Measurements from ENCODE around the gene ARCN1. TPM values are rescaled to one million over a fixed set of nuclear protein-coding genes. Genes with fewer than 3 reads are reported as not detected.
A peak's percentile ranks its signal among the peaks of the same experiment; 100 is the strongest.

Gene ARCN1
- total RNA-seq, 1 donor, result 27.5 TPM

DNA sequence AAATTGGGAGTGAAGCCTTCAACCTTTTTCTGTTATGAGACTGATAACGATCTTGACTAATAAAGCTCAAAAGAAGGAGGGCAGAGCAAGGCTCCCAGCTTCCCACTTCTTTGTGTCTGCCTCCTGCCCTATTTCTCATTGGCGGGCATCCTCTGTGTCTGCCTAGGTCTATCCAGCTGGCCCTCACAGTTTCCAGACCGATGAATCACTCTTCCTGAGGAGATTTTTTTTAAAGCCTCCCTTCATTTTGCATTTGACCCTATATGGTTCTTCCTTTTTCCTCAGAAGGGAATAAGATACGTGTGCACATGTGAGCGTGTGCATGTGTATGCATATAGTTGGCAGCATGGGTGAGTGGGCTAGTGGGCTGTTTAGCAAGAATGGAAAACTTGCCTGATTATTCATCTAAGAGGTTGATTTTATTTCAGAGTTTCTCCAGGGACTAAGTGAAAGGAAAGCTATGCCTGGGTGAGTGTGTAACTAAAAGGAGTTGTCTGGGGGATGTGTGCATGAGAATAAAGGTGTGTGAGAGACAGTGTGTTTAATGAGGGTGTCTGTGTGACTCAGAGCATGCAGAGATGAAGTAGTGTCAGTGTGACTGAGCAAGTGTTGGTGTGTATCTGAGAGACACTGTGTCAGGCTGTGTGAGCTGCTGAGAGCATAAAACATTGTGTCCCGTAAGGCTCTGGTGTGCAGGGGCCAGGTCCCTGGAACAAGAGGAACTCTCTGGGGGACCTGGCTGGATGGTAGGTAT, 47.4 kb downstream of the ARCN1 start:
- DNase-seq (ENCODE audit: low read depth in 2 of 3, low spot score in 2 of 3), result peak in 1 of 3 donors; percentile 36

DNA sequence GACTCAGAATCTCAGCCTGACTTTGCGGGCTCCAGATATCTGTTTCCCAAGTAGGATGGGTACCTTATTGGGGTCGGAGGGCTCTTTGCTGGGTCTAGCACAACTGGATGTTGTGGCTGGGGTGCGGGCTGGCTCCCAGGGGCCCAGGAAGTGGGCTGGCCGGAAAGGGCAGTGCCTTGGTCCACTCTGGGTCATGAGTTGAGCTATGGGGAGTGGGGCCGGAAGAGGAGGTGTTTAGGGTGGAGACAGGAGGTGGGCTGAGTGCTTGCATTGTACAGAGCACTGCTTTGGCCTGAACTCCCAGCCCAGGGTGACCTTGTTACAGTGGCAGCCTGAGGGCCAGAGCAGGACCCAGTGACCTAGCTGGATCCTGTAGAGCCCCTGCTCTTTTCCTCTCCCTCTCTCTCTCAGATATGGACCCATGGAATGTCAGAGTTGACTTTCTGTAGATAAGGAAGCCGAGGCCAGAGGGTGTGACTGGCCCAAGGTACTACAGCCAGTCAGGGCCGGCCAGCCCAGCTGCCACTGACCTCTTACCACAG, 48.4 kb downstream of the ARCN1 start:
- DNase-seq (ENCODE audit: low read depth in 2 of 3, low spot score in 2 of 3), result no peak

DNA sequence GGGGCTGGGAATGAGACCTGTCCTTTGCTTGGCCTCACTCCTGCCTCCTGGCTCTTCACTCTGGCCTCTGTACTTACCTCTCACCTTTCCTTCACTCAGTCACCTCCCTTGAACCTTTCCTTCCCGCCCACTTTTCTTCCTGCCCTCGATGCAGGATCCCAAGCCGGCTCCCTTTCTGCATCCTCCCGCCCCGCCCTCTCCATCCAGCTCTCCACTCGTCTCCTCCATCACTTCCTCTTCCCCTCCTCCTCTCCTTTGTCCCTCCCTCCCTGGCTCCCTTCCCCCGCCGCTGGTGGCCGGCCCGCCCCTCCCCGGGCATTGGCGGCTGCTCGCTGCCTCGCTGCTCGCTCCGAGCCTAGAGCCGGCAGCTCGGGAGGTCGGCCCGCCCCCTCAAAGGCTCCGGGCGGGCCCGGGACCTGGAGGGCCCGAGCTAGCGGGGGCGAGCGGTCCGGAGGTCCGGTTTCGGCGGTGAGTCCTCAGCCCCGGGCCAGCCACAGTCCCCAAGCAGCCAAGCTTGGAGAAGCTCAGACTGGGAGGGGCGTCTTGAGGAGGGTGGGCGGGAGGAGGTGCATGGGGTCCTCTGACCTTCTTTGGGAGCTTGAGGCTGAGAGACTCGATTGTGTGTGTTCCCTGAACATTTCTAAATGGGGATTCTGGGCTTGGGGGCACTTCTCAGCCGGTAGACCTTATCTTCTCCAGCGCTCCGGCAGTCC, 49.0 kb downstream of the ARCN1 start:
- peak in 1 of 3 donors; percentile 57 for DNase-seq (ENCODE audit: low read depth in 2 of 3, low spot score in 2 of 3)

DNA sequence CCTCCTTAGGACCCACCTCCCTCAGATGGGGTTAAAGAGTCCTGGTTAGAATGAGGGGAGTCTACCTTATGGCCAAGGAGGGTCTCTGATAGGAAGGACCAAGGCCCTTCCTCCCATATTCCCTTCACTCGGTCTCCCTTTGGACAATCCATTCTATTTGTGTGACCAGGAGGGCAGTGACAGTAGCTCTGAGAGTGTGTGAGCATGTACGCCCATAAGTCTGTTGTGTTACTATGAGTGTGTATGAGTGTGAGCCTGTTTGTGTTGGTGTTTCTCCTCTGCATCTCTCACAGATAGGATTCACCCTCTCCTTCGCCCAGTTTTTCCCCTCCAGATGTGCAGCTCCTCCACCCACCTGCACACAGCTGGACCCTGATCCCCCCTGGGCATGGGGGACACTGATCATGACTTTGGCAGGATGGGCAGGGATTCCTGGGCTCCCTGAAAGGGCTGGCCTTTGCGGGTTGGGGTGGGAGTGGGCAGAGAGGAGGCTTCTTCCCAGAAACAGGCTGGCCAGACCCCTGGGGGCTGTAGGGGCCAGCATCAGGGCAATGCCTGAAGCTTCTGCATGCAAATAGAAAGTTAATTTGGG, 49.7 kb downstream of the ARCN1 start:
- DNase-seq (ENCODE audit: low read depth in 2 of 3, low spot score in 2 of 3), result no peak

DNA sequence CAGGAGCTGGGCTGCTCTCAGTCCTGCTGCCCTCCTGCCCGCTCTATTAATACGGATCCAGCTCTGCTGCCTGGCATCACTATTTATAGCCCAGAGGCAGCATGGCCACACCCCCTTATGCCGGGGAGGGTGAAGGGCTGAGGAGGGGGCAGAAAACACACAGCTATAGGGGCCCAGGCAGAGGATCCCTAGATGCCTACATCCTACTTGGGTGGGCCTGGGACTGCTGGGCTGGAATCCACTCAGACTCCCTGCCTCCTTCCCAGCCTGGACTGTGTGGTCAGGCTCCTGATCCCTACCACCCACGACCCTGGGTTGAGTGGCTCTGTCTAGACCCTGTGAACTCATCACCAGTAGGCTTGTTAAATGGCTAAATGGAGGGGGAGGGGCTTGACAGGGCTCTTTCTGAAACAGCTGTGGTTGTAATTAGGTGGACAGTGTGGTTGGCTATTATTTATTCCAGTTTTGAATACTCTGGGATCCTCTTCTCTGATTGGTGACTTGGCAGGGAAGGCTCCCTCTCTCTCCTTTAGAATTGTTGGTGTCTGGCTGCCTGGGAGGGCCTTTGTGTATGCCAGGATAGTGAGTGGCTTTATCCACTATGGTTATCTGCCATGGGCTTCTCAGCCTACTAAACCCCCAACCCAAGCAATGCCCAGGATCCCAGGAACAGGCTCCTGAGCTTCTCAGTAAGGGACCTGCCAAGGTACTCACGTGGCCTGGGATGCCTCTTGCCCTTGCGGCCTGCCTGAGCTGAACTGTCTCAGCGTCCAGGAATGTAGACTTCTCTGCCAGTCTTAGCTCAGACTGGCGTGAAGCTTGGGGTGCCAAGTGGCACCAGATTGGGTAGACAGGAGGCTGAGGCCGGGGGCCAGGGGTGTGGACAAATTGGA, 50.4 kb downstream of the ARCN1 start:
- DNase-seq (ENCODE audit: low read depth in 2 of 3, low spot score in 2 of 3), result no peak

DNA sequence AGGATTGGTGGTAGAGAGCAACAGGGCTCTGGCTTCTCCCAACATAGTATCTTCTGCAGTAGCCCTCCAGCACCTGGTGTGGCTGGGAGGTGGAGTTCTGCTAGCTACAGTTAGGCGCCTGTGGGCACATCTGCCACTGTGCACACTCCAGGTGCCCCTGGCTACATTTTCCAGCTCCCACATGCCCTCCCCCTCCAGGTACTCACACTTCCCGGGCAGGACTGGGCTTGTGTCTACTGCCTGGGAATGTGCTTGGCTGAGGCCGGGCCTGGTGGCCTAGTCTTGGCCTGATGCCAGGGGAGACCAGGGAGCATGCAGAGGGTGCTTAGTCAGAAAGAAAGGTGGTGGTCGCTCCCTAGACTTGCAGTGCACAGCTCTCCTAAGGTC, 51.1 kb downstream of the ARCN1 start:
- DNase-seq (ENCODE audit: low read depth in 2 of 3, low spot score in 2 of 3), result no peak

DNA sequence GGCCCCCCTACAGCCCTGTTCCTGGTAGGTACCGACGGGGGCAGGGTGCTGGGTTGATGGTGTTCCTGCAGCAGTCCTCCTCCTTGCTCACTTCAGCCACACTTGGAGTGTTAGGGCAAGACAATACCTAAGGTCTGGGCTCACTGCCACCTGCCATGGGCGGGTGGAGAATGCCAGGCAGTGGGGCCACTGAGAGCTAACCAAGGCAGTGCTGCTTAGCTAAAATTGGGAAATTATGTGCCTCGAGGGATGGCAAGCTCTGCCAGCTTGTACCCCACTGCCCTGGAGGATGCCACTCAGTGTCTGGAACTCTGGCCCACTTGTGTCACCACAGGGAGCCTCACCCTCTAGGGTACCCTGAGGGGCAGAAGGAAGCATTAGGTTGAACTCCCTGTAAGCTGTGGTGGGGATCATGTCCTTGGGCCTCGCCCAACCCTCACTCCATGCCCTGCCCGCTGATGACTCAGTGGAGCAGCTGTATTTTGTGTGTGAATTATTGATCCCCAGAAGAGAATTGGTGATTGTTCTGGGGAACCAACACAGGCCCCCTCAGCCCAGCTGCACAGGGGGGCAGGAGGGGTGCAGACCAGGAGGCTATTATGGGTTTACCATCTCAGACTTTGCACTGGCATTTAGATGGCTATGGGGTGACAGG, 53.0 kb downstream of the ARCN1 start:
- DNase-seq (ENCODE audit: low read depth in 2 of 3, low spot score in 2 of 3), result no peak

DNA sequence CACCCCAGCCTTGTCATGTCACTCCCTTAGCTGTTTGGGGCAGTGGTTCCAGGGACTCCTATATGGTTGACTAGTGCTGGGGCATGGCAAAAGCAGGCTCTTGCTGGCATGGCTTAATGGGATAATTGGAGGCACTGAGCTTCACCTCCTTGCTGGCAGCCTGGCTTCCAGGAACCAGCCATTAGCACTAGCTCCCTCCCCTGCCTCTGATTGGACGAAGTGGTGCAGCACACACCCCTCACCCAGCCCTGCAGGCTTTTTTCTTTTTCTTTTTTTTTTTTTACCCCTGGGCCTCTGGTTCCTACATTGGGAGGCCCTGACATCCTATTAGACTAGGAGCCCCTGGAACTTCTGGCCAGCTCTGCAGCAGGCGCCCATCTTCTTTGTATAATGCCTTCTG, 53.8 kb downstream of the ARCN1 start:
- DNase-seq (ENCODE audit: low read depth in 2 of 3, low spot score in 2 of 3), result no peak

DNA sequence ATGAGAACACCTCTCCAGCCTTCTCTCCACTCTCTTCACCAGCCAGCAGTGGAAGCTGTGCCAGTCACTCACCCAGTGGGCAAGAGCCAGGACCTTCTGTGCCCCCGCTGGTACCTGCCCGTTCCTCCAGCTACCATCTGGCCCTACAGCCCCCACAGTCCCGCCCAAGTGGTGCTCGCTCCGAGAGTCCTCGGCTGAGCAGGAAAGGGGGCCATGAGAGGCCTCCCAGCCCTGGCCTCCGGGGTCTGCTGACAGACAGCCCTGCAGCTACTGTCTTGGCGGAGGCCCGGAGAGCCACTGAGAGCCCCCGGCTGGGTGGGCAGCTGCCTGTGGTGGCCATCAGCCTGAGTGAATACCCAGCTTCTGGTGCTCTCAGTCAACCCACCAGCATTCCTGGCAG, 55.4 kb downstream of the ARCN1 start:
- DNase-seq (ENCODE audit: low read depth in 2 of 3, low spot score in 2 of 3), result no peak

DNA sequence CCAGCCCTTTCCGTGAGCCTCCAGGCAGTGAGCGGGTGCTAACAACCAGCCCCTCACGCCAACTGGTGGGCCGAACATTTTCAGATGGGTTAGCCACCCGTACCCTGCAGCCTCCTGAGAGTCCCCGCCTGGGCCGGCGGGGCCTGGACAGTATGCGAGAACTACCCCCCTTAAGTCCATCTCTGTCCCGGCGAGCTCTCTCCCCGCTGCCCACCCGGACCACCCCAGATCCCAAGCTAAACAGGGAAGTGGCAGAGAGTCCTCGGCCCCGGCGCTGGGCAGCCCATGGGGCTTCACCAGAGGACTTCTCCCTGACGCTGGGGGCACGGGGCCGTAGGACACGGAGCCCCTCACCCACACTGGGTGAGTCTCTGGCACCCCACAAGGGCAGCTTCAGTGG, 55.8 kb downstream of the ARCN1 start:
- no peak for DNase-seq (ENCODE audit: low read depth in 2 of 3, low spot score in 2 of 3)

DNA sequence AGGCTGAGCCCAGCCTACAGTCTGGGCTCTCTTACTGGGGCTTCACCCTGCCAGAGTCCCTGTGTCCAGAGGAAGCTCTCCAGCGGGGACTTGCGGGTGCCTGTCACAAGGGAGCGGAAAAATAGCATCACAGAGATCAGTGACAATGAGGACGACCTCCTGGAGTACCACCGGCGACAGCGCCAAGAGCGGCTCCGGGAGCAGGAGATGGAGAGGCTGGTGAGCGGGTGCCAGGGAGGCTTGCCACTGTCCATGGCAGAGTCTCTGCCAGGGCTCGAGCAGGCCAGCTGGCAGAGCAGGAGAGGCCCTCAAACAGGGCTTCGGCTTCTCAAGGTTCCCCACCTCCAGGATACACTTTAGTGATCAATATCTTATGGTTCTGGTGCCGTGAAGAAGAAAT, 56.2 kb downstream of the ARCN1 start:
- no peak for DNase-seq (ENCODE audit: low read depth in 2 of 3, low spot score in 2 of 3)

DNA sequence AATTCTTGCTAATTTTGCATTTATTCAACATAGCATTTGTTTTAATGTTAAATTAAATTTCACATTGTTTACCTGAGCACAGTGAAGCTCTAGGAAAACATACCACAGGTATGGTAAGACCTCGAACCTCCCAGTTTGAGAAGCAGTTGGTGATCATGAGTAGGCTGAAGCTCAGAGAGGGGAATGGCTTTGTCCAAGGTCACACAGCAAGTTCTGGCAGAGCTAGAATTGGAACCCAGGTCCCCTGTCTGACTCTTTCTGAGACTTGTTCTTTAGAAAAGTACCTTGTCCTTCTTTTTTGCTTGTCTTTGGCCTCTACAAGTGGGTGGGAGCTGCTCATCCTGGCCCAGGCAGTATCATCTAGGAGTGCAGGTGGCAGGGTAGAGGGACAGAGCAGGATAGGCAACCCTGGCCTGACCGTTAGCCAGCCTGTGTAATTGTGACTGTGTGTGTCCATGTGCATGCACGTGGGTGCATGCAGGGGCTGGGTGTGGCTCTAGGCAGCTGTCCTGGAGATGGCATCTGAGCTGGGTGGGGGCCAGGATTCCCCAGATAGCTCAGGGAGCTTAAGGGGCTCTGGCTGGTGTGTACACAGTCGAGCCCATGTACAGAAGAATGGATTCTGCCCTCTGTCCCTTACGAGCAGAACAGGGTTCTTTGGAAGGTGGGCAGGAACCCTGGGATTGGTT, 56.8 kb downstream of the ARCN1 start:
- no peak for DNase-seq (ENCODE audit: low read depth in 2 of 3, low spot score in 2 of 3)

DNA sequence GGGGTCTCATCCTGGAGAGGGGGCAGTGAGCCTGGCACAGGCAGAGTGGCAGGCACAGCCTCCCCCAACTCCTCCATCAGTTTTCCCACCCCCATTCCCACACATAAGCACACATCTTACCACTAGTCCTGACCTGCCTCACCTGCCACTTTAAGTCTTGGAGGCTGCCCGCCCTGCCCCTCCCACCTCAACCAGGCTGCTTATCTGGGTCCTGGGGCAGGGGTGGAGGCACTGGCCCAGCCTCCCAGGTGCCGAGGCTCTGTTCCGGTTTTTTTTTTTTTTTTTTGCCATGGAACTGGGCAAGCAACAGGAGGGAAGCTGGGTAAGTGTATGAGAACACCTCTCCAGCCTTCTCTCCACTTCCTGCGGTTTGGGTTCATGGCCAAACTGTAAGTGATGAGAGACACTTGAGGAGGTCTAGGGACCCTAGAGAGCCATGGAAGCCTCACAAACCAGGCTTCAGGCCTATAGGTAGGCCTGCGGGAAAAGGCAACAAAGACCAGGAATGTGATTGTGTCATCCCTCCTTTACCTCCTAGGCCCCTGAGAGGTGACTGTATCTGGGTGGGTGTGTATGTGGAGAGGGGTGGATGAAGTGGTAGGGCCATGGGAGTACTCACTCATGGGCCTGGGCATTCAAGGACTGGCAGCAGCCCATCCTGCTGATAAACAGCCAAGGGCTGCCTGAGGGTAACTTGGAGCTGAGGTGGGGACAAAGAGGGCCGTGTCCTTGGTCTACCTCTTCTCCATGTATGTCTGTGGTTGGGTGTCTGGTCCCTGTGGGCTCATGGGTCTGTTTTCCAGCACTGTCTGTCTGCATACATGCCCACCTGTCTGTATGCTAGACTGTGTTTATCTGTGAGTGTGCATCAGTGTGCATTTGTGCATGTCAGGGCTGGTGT, 57.8 kb downstream of the ARCN1 start:
- DNase-seq (ENCODE audit: low read depth in 2 of 3, low spot score in 2 of 3), result no peak

DNA sequence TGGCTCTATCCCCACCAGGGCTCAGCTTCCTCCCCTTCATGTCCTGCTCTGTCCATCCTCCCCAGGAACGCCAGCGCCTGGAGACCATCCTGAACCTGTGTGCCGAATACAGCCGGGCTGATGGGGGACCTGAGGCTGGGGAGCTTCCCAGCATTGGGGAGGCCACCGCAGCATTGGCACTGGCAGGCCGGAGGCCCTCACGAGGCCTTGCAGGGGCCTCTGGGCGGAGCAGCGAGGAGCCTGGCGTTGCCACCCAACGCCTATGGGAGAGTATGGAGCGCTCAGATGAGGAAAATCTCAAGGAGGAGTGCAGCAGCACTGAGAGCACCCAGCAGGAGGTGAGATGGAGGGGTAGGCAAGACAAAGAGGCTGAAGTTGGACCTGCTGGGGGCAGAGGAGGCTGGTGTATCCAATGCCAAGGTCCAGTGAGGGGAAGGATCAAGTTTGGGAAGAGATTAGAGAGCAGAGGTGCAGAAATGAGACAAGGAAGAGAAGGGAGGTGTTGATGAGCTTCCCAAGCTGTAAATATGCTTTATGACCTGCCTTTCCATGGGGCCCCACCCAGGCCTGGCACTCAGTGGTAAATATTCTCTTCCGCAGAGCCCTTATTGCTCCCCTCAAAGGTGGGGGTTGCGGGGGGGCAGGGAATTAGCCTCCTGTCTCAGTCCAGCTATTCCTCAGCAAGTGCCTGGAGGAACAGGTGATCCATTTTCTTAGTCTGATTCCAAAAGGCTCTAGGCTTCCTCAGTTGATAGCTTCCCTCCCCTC, 59.1 kb downstream of the ARCN1 start:
- DNase-seq (ENCODE audit: low read depth in 2 of 3, low spot score in 2 of 3), result no peak

DNA sequence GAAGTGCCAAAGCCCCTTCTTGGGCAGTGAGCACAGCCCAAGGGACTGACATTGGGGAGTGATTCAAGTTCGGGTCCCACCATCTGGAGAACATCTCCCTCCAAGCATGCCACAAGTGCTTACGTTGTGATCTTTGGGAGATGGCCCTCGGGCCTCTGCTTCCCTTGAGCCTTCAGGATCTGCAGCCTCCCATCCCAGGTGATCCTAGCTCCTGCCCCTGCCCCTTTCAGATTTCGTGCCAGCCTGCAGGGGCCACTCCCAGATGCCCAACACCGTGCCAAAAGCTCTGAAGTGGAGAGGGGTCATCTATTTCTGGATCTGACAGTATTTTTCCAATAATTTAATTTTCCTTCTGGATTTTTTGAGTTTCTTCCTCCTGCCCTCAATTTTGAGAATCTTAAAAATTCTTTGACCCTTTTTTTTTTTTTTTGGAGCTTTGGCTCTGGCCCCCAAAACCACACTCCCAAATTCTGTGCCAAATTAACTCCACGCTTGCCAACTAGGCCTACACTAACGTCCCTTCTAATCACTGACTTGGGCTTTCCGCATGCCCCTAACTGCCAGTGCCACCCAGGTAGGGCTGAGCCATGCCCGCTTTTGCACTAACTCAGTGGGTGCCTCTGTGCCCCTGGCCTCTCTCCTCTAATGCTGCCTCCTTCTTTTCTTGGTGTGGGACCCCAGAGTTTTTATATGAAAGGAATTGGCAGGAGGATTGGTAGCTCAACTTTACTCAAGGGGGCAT, 60.5 kb downstream of the ARCN1 start:
- DNase-seq (ENCODE audit: low read depth in 2 of 3, low spot score in 2 of 3), result no peak

DNA sequence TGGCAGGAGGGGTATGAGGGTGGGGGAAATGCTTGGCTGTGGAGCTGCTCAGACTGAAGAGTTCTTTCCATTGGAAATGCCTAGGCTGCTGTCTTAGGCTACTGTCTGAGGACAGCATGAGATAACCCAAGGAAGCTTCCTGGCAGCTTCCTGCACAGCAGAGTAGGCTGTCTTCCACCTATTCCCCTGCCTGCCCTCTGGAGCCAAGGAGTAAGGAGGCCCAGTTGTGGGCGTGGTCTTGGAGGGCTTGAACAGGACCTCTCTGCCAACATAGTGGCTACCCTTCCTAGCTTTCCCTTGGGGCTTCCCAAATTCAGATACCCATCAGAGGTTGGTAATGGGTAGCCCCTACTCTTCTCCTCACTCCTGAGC, 61.1 kb downstream of the ARCN1 start:
- no peak for DNase-seq (ENCODE audit: low read depth in 2 of 3, low spot score in 2 of 3)

DNA sequence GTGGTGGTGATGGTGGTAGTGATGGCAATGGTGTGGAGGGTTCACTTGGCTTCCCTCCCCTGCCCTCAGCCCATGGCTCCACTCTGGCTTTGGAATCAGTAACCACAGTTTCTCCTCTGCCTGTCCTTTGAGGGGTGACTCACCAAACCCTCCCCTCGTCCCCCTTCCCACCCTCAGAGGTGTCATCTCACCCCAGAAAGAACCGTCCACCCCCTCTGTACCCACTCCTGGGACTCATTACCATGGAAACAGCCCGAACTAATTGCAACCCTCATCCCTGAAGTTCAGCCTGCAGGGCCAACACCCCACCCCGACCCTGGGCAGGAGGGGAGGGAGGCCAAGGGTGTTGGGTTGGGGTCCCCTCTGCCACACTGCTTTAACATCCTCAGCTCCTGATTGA, 61.8 kb downstream of the ARCN1 start:
- DNase-seq (ENCODE audit: low read depth in 2 of 3, low spot score in 2 of 3), result no peak

All from hematopoietic multipotent progenitor cell (in vitro differentiated cells).